Endothelial cell of hepatic sinusoid (primary cell): ENCODE data around the gene BCL2L13.

Experiments used
- in situ Hi-C: cut with HindIII; loops from 2 replicates; pipeline ENCODE4 v1.10.0; 2017; ENCODE audit warnings: low sequenced_read_pairs

Gene BCL2L13

GRCh38 chr22:17724678-17725499 lies 86.3 kb downstream of the BCL2L13 start:
- in situ Hi-C loops, result loop anchor here (5.0 kb wide), 3 partner anchors 47 to 78 kb away; partner anchors contain the start of gene BID

DNA sequence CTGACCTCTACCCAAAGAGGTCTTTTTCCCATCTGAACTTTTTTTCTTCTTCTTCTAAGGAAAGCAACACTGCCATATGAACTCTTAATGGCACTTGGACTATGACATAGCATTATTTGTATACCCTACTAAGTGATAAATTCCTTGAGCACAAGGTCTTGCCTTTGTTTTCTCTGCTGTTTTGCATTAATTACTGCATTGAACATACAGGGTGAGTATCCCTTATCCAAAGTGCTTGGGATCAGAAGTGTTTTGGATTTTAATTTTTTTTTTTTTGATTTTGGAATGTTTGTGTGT lies 86.9 kb downstream of the BCL2L13 start:
- in situ Hi-C loops, result loop anchor here (5.0 kb wide), 1 partner anchor 48 kb away; no protein-coding TSS in a partner anchor

GRCh38 chr22:17726006-17726927 lies 87.7 kb downstream of the BCL2L13 start:
- in situ Hi-C loops, result loop anchor here (5.0 kb wide), 1 partner anchor 49 kb away; no protein-coding TSS in a partner anchor

DNA sequence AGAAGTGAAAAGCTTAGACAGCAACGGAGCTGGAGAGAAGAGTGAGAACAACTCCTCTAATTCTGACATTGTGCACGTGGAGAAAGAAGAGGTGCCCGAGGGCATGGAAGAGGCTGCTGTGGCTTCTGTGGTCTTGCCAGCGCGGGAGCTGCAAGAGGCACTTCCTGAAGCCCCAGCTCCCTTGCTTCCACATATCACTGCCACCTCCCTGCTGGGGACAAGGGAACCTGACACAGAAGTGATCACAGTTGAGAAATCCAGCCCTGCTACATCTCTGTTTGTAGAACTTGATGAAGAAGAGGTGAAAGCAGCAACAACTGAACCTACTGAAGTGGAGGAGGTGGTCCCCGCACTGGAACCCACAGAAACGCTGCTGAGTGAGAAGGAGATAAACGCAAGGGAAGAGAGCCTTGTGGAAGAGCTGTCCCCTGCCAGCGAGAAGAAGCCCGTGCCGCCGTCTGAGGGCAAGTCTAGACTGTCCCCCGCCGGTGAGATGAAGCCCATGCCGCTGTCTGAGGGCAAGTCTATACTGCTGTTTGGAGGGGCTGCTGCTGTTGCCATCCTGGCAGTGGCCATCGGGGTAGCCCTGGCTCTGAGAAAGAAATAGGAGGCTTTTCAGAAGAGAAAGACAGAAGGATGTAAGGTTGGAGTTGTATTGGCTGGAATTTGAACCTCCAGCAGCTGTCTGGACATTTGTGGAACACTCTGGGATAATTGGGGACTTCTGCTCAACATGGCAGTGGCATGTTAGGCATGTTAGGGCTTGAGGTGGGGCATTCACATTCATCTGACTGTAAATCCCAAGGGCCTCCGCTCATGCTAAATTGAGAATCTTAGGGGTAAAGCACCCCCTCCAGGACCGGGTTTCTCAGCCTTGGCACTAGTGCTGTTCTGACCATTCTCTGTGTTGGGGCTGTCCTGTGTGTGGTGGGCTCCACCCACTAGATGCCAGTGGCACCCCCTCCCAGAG lies 88.7 kb downstream of the BCL2L13 start:
- in situ Hi-C loops, result loop anchor here (5.0 kb wide), 1 partner anchor 50 kb away; no protein-coding TSS in a partner anchor

GRCh38 chr22:17728786-17729185 lies 90.2 kb downstream of the BCL2L13 start:
- in situ Hi-C loops, result loop anchor here (5.0 kb wide), 1 partner anchor 51 kb away; no protein-coding TSS in a partner anchor

DNA sequence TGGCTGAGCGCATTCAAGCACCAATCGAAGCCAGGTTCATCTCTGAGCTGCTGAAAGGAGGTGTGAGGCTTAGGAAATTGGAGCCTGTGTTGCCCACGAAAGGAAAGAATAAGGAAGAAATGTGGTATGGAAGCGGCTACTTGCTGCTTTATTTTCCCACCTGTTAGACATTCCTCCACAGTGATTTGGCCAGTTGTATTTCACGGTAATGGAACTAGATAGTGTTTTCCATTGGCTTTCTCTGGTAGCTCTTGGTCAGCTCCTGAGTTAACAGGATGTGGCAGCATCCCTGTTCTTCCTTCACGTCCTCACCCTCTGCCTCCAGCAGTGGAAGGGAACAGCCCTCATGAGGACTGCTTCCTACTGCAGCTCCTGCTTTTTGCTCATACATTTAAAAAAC lies 91.0 kb downstream of the BCL2L13 start:
- in situ Hi-C loops, result loop anchor here (5.0 kb wide), 1 partner anchor 52 kb away; no protein-coding TSS in a partner anchor

DNA sequence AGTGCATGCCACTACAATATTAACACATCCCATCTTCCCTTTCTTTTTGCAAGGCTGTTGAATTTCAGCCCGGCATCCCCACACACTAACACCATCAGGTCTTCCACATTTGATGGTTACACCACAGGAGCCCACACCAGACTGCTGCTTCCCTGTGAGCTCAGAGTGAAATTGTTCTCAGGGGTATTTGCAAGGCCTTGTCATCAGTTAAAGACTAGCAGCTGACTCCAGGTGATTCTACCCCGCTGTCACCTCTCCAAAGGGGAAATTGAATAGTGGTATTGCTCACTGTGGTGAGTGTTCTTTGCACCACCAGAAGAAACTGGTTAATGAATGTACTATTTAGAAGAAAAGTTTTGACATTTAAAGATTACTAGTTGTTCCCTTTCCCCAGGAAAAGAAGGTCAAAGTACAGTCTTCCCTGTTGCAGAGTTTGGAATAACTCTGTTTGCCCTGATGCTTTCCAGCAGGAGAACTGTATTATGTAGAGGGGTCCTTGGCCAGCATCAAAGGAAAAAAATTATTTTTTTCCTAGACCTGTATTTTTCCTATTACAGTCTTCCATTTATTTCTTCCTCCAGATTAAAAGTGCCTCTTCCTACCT lies 93.8 kb downstream of the BCL2L13 start:
- in situ Hi-C loops, result no loop called here

GRCh38 chr22:17733466-17733865 lies 94.9 kb downstream of the BCL2L13 start:
- in situ Hi-C loops, result no loop called here

- in situ Hi-C loops, result no loop called here
Measured at GRCh38 chr22:17734187-17734586, 95.6 kb downstream of the BCL2L13 start.

GRCh38 chr22:17738386-17739128 lies 100.0 kb downstream of the BCL2L13 start:
- in situ Hi-C loops, result no loop called here

DNA sequence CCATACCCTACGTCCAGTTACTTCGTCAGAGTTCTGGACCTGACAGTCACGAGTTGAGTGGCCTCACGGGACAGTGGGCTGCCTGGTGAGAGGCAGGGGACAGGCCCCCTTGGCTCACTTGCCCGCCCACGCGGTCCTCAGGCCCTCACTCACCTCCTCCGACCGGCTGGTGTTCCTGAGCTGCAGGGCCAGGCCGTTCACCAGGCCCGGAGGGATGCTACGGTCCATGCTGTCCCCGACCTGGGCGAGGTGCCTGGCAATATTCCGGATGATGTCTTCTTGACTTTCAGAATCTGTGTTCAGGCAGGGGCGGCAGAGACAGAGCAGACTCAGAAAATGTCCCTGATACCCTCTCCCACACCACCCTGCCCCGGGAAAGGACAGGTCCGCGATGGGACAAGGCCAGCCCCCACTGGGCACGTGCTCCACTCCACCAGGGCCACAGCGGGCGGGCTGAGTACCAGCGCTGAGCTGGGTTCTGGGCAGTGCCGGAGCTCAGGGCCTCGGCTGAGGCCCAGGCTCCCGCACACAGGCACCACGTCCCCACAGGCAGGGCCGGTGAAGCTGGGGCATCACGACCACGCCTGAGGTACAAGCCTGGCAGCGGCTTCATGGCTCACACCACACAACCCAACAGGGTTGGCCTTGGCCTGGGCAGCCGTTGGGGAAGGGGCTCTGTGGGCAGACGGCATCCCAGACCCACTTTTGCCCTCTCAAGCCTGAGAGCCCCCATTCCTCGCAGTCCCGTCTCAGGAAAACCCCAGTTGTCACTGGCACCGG lies 100.8 kb downstream of the BCL2L13 start:
- in situ Hi-C loops, result no loop called here

- in situ Hi-C loops, result no loop called here
Measured at GRCh38 chr22:17741866-17742526, 103.4 kb downstream of the BCL2L13 start.

- in situ Hi-C loops, result no loop called here
Measured at GRCh38 chr22:17742527-17742902, 104.0 kb downstream of the BCL2L13 start.

- in situ Hi-C loops, result no loop called here
Measured at GRCh38 chr22:17743661-17744411, 105.3 kb downstream of the BCL2L13 start.

DNA sequence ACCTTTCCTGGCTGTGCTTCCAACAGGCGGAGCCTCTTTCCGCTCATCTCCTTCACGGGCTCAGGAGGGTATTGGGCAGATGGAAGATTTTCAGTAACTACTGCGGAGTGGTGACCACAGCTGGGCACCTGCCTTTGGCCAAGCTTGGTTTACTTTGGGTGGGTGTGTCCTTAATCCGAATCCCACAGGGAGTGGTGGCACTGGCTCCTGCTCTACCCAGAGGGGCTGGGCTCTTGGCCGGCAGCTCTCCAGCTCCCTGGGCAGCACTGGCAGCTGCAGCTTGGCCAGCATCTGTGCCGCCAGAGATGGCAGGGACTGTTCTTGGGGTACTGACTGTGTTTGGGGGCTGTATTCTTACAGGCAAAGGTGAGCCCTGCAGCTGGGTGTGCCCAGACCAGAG lies 105.9 kb downstream of the BCL2L13 start:
- in situ Hi-C loops, result no loop called here

- in situ Hi-C loops, result no loop called here
Measured at GRCh38 chr22:17746916-17747315, 108.4 kb downstream of the BCL2L13 start.
